Measurements from ENCODE around the gene DENND2A.

DNA sequence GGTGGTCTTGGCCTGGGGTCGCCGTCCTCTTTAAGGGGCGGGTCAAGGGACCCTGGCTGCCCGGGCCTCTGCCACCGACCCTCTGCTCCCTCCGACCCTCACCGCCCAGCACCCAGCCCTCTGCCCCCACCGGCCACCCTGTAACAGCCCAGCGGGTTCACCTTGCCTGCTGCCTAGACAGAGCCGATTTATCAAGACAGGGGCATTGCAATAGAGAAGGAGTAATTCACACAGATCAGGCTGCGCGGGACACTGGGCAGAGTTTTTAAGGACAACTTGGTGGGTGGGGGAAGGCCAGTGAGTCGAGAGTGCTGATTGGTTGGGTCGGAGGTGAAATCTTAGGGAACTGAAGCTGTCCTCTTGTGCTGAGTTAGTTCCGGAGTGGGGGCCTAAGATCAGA lies 31.4 kb upstream of the DENND2A start:
- TF ChIP-seq POLR2A (IDR thresholded peaks at IDR 0.05; ENCODE audit: extremely low read depth, insufficient read length) (no peak), CTCF (IDR thresholded peaks at IDR 0.05; ENCODE audit: low read depth, low read length) (no peak)

Data from NB4 (cell line).